HepG2 (cell line): ENCODE measurements around the gene FNIP2.

Experiments used
- CTCF ChIP-seq: sonication (generic); formaldehyde crosslinking; IDR thresholded peaks from 2 replicates; pipeline ENCODE4 v1.5.0; 2020; ENCODE audit warnings: mild to moderate bottlenecking, missing genetic modification reagents, moderate library complexity
- HCFC1 ChIP-seq: fragments of 150-350 bp; IDR thresholded peaks from 2 replicates; pipeline ENCODE4 v1.6.1; 2014; ENCODE audit warnings: low read depth, low read length
- JUN ChIP-seq: sonication (generic); formaldehyde crosslinking; IDR thresholded peaks from 2 replicates; pipeline ENCODE4 v1.4.0; 2020; ENCODE audit warnings: mild to moderate bottlenecking, missing genetic modification reagents
- KLF16 ChIP-seq, 2 experiments: sonication (generic) in 1 of 2; formaldehyde crosslinking in 1 of 2; IDR thresholded peaks; 2 replicates each; pipeline versions ENCODE4 v1.6.1 to v1.8.0; 2016 to 2023; ENCODE audit warnings: missing genetic modification reagents in 2 of 2, missing compliant biosample characterization in 1 of 2
- PPARG ChIP-seq: conservative IDR thresholded peaks from 2 replicates; pipeline ENCODE4 v1.6.1; 2016; ENCODE audit warnings: missing biosample characterization, missing genetic modification reagents
- SRSF9 ChIP-seq: fragments of 200-400 bp; formaldehyde crosslinking; IDR thresholded peaks from 2 replicates; pipeline ENCODE4 v1.6.1; 2018; ENCODE audit warnings: borderline replicate concordance, mild to moderate bottlenecking, low read depth, low read length; ENCODE audit not compliant: insufficient read depth, poor library complexity, severe bottlenecking
- TP53 ChIP-seq: sonication (generic); formaldehyde crosslinking; conservative IDR thresholded peaks from 2 replicates; pipeline ENCODE4 v1.4.0; 2020; ENCODE audit warnings: missing genetic modification reagents
- USF2 ChIP-seq, 2 experiments: sonication (generic) in 1 of 2; formaldehyde crosslinking in 1 of 2; IDR thresholded peaks; 2 replicates each; pipeline versions ENCODE4 v1.5.1 to v1.6.1; 2011 to 2020; ENCODE audit warnings: borderline replicate concordance in 1 of 2, low read depth in 1 of 2, low read length in 1 of 2, mild to moderate bottlenecking in 1 of 2, missing genetic modification reagents in 1 of 2, moderate library complexity in 1 of 2
- ZNF780A ChIP-seq: sonication (generic); formaldehyde crosslinking; IDR thresholded peaks from 2 replicates; pipeline ENCODE4 v1.8.0; 2022; ENCODE audit warnings: mild to moderate bottlenecking, missing genetic modification reagents, moderate library complexity

- TF ChIP-seq TP53 (CRISPR knock-in tag), result no peak
- TF ChIP-seq SRSF9, result no peak
- TF ChIP-seq USF2 (IDR thresholded peaks at IDR 0.05; ENCODE audit: low read depth, low read length), result no peak
- no peak for TF ChIP-seq USF2 (CRISPR knock-in tag; IDR thresholded peaks at IDR 0.05; ENCODE audit: borderline replicate concordance)
- no peak for TF ChIP-seq CTCF (CRISPR knock-in tag)
- TF ChIP-seq PPARG (CRISPR knock-in tag), result no peak
- no peak for TF ChIP-seq HCFC1
- no peak for TF ChIP-seq KLF16 (CRISPR knock-in tag; IDR thresholded peaks at IDR 0.05)
- TF ChIP-seq ZNF780A (CRISPR knock-in tag), result no peak
- TF ChIP-seq JUN (CRISPR knock-in tag), result no peak
Measured at GRCh38 chr4:158811216-158811540, 42.4 kb downstream of the FNIP2 start.
